Large intestine (tissue), 3 donors: ENCODE results near the gene ATM. TPM values are rescaled to one million over a fixed set of nuclear protein-coding genes. Genes with fewer than 3 reads are reported as not detected.
"Not testable (repeated sequence)": the region's sequence is repeated elsewhere in the genome, so short reads cannot be mapped to it uniquely, and the experiment has no call there.

ENCODE experiments used
- DNase-seq, 2 donors: peaks; one replicate each; pipeline versions ENCODE4 v3.0.0 to v3.0.0-alpha.2; 2013
- H3K27ac ChIP-seq: one replicate; pipeline ENCODE4 v1.5.1; 2013; ENCODE audit warnings: low read length
- H3K27me3 ChIP-seq: 2 replicates; pipeline ENCODE4 v1.6.1; 2013; ENCODE audit warnings: low read length; ENCODE audit not compliant: control insufficient read depth, insufficient read depth
- H3K36me3 ChIP-seq: 2 replicates; pipeline ENCODE4 v1.6.1; 2013; ENCODE audit warnings: low read length; ENCODE audit not compliant: control insufficient read depth, insufficient read depth
- H3K4me1 ChIP-seq: one replicate; pipeline ENCODE4 v1.6.1; 2013; ENCODE audit warnings: low read length; ENCODE audit not compliant: control insufficient read depth, insufficient read depth
- H3K4me3 ChIP-seq: one replicate; pipeline ENCODE4 v1.5.1; 2013; ENCODE audit warnings: low read length
- H3K9me3 ChIP-seq: one replicate; pipeline ENCODE4 v1.6.1; 2013; ENCODE audit warnings: mild to moderate bottlenecking, low read depth, low read length, moderate library complexity; ENCODE audit not compliant: control insufficient read depth
- WGBS: methylation state at CpG from one replicate; pipeline ENCODE4 v1.1.5; 2013; ENCODE audit warnings: low lambda C conversion rate; ENCODE audit not compliant: insufficient coverage; 5-methylcytosine and 5-hydroxymethylcytosine counted together
- polyA plus RNA-seq: library from polyadenylated mRNA; unstranded; fragments of 120-200 nt; gene quantifications from one replicate; pipeline ENCODE4 v1.2.1, GENCODE V29; 2013

The ATM gene
- polyA plus RNA-seq, 1 donor = 34.7 TPM

DNA sequence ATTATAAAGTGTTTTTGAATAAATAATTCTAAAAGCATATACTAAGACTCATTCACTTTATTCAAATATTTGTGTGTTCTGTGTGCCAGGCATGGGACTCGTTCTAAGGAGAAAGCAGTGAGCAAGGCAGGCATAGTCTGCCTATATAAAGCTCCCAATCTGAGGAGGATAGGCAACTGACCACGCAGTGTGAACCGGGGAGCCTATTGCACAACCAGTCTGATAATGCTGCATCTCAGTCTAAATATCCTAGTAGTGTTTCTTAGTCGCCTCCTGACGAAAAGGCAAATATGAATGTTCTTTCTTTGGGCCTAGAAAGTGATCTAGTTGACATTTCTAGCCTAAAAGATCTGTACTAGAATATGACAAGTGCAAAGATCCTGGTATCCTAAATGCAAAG is 146.2 kb downstream of the ATM start:
- no peaks in the 10 kb centered on the region for H3K4me1 ChIP-seq
- 30% methylated on average over 2 of the region's 5 CpGs for WGBS
- peaks cover 8% of the 10 kb centered on the region for H3K36me3 ChIP-seq
- DNase-seq = no peak
- H3K27ac ChIP-seq = no peak overlapping the region
- no peak overlapping the region for H3K4me3 ChIP-seq
- H3K27me3 ChIP-seq = no peaks in the 10 kb centered on the region
- no peaks in the 10 kb centered on the region for H3K9me3 ChIP-seq

DNA sequence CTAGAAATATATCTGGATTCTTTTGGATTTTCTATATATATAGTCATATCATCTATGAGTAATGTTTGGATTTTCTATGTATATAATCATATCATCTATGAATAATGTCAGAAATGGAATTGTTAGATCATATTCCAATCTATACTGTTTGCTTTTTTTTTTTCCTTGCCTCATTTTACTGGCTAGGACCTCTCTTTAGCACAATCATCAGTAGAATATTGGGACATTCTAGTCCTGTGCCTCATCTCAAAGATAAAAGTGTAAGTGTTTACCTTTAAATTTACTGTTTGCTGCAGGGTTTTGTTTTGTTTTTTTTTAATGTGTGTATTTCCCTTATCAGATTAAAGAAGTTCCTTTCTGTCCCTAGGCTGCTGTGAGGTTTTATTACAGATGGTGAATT is 147.4 kb downstream of the ATM start:
- Histone ChIP-seq H3K36me3 (peaks cover 3% of the 10 kb centered on the region), H3K4me1 (no peaks in the 10 kb centered on the region), H3K4me3 (no peak overlapping the region), H3K9me3 (no peaks in the 10 kb centered on the region), H3K27ac (no peak overlapping the region), H3K27me3 (no peaks in the 10 kb centered on the region)
- DNase-seq = no peak

DNA sequence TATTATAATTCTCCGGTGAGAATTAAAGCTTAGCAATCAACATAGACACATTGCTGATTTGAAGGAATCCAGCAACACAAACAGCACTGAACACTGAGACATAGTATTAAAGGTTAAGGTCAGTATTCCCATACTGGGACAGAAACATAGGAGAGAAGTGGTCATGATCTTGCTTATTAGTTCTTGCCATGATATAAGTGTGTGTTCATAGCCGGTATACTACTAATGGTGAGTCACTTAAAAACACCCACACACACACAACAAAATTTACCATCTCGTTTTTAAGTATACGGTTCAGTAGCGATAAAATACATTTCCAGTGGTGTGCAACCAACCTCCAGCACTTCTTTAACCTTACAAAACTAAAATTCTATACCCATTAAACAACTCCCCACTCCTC is 148.1 kb downstream of the ATM start:
- no peak for DNase-seq
- H3K9me3 ChIP-seq = no peaks in the 10 kb centered on the region
- H3K4me3 ChIP-seq = no peak overlapping the region
- no peak overlapping the region for H3K27ac ChIP-seq
- no peaks in the 10 kb centered on the region for H3K4me1 ChIP-seq
- WGBS = no CpG with 5 or more reads among the region's 5 CpGs
- H3K36me3 ChIP-seq = peaks cover 3% of the 10 kb centered on the region
- H3K27me3 ChIP-seq = no peaks in the 10 kb centered on the region

DNA sequence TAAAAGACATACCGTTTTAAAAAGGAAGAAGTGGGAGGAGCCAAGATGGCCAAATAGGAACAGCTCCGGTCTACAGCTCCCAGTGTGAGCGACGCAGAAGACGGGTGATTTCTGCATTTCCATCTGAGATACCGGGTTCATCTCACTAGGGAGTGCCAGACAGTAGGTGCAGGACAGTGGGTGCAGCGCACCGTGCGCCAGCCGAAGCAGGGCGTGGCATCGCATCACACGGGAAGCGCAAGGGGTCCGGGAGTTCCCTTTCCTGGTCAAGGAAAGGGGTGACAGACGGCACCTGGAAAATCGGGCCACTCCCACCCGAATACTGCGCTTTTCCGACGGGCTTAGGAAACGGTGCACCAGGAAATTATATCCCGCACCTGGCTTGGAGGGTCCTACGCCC is 150.6 kb downstream of the ATM start:
- not testable (repeated sequence) for H3K4me1 ChIP-seq, H3K27me3 ChIP-seq, DNase-seq, H3K27ac ChIP-seq, H3K4me3 ChIP-seq, H3K9me3 ChIP-seq, H3K36me3 ChIP-seq
- no CpG with 5 or more reads among the region's 24 CpGs for WGBS

DNA sequence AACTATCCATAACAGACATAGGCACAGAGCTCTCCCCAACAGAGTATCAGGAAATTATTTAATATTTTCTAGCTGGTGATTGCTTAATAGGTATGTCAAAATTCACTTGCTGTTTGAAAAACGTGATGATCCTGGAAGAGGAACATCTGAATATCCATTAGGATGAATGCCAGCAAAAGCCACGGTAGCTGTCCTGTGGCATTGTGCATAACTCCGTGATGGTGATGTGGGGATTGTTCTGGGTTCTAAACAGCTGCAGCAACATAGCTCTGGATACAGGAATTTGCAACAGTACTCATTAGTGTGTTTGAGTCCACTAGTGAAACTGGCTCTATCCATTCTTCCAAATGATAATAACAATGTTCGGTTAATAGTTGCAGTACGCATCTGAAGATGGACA is 165.7 kb downstream of the ATM start:
- no peaks in the 10 kb centered on the region for H3K36me3 ChIP-seq
- no peaks in the 10 kb centered on the region for H3K27me3 ChIP-seq
- WGBS = no CpG with 5 or more reads among the region's 5 CpGs
- no peak for DNase-seq
- no peaks in the 10 kb centered on the region for H3K4me1 ChIP-seq
- H3K4me3 ChIP-seq = no peak overlapping the region
- no peaks in the 10 kb centered on the region for H3K9me3 ChIP-seq
- H3K27ac ChIP-seq = no peak overlapping the region

DNA sequence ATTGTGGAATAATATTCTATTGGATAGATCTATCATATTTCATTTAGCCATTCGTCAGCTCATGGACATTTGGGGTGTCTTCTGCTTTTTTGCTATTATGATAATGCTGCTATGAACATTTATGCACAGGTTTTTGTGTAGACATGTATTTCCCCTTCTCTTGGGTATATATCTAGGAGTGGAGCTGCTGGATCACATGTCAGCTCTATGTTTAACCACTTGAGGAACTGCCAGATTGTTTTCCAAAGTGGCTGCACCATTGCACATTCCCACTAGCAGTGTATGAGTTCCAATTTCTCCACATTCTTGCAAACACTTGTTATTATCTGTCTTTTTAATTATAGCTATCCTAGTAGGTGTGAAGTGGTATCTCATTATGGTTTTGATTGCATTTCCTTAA is 169.5 kb downstream of the ATM start:
- no peak overlapping the region for H3K4me3 ChIP-seq
- no peaks in the 10 kb centered on the region for H3K9me3 ChIP-seq
- H3K27ac ChIP-seq = no peak overlapping the region
- DNase-seq = no peak
- H3K36me3 ChIP-seq = no peaks in the 10 kb centered on the region
- WGBS = 86% methylated on average over 1 of the region's 1 CpG
- H3K27me3 ChIP-seq = no peaks in the 10 kb centered on the region
- H3K4me1 ChIP-seq = no peaks in the 10 kb centered on the region

DNA sequence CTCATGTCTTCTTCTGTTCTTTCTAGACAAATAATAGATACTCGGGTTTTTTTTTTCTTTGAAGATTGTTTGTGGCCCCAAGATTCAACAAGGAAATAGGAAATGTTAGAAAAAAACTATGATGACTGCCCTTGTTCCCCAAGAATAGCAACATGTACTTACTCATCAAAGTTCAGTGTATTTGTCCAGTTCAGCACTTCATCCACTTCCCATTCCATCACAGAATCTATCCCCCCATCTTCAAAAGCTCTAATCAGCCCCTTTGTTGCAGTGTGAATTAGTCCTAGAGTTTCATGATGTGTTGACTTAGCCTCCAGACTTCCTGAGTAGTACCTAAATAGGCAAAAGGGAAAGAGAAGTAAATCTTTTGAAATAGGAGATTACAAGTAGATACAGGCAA is 170.2 kb downstream of the ATM start:
- Histone ChIP-seq H3K4me3 (no peak overlapping the region), H3K9me3 (no peaks in the 10 kb centered on the region), H3K4me1 (no peaks in the 10 kb centered on the region), H3K36me3 (no peaks in the 10 kb centered on the region), H3K27ac (no peak overlapping the region), H3K27me3 (no peaks in the 10 kb centered on the region)
- 33% methylated on average over 1 of the region's 1 CpG for WGBS
- DNase-seq = no peak

DNA sequence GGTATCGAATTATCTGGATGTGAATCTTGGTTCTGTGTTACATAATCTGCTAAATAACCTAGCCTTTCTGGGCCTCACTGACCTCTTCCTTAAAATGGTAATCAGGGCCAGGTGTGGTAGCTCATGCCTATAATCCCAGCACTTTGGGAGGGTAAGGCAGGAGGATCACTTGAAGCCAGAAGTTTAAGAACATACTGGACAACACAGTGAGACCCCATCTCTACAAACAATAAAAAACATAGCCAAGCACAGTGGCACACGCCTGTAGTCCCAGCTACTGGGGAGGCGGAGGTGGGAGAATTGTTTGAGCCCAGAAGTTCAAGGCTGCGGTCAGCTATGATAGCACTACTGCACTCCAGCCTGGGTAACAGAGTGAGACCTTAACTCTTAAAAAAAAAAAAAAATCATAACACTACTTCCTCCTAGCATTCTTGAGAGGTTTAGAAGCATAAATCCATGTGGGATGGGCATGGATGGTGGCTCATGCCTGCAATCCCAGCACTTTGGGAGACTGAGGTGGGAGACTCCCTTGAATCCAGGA is 171.9 kb downstream of the ATM start:
- Histone ChIP-seq H3K27ac (no peak overlapping the region), H3K27me3 (no peaks in the 10 kb centered on the region), H3K36me3 (no peaks in the 10 kb centered on the region), H3K4me3 (no peak overlapping the region), H3K4me1 (no peaks in the 10 kb centered on the region), H3K9me3 (no peaks in the 10 kb centered on the region)
- WGBS = no CpG with 5 or more reads among the region's 4 CpGs
- DNase-seq = no peak

DNA sequence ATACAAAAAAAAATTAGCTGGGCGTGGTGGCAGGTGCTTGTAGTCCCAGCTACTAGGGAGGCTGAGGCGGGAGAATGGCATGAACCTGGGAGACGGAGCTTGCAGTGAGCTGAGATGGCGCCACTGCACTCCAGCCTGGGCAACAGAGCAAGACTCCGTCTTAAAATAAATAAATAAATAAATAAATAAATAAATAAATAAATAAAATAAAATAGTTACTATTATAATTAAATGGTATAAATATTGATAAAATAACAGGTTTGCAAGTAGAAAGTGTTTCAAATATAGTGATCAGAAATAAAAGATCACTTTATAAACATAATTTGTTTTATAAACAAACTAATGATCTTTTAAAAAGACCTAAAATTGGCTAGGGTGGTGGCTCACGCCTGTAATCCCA is 173.8 kb downstream of the ATM start:
- not testable (repeated sequence) for DNase-seq, H3K36me3 ChIP-seq, H3K27ac ChIP-seq, H3K9me3 ChIP-seq, H3K4me1 ChIP-seq, H3K4me3 ChIP-seq, H3K27me3 ChIP-seq
- WGBS = 100% methylated on average over 1 of the region's 6 CpGs

DNA sequence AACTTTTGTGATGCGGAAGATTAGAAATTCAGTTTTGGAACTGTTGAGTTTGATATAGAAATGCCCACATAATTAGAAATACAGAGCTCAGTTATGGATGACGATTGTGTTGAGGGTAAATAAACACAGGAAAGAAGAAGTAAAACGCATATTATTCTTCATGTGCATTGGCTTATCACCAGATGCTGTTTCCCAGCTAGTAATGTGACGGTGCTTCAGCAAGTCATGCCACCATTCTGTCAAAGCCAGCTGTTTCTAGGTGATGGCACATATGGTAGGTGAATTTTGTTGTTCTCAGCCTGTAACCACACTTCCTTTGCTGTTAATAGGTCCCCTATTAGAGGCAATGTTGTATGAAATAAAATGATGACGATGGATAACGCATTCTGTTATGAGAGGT is 175.6 kb downstream of the ATM start:
- 96% methylated on average over 4 of the region's 6 CpGs for WGBS
- DNase-seq = no peak

DNA sequence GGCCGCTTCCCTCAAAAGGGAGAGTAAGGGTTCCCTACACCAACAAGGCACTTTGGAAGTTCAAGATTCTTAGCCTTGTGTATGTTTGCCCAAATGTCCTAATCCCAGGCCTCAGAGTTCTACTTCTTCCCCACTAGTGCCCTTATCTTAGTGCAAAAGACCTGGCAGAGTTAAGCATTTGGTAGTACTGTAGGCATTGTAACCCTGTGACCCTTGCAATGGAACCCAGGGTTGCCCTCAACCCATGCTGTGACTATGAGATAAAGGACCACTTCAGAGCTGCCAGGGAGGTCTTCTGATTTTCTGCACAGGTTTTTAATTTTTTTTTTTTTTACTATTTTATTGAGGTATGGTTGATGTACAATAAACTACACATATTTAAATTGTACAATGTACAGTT is 179.4 kb downstream of the ATM start:
- Histone ChIP-seq H3K27ac (no peak overlapping the region), H3K4me1 (peaks cover 6% of the 10 kb centered on the region), H3K27me3 (no peaks in the 10 kb centered on the region), H3K9me3 (no peaks in the 10 kb centered on the region), H3K36me3 (no peaks in the 10 kb centered on the region), H3K4me3 (no peak overlapping the region)
- DNase-seq = no peak
- no CpG with 5 or more reads among the region's 1 CpG for WGBS

More for the DNA sequence above, 175.6 kb downstream of the ATM start:
- H3K27me3 ChIP-seq = no peaks in the 10 kb centered on the region
- peaks cover 6% of the 10 kb centered on the region for H3K4me1 ChIP-seq
- no peaks in the 10 kb centered on the region for H3K36me3 ChIP-seq
- no peaks in the 10 kb centered on the region for H3K9me3 ChIP-seq
- no peak overlapping the region for H3K4me3 ChIP-seq
- no peak overlapping the region for H3K27ac ChIP-seq
